Muscle layer of colon (tissue), 2 donors: Measurements from ENCODE around the gene ZSWIM5.

Source experiments
- H3K27ac ChIP-seq: one replicate; pipeline ENCODE4 v1.7.0; 2013; ENCODE audit warnings: low read depth, mild to moderate bottlenecking, low read length, moderate library complexity
- H3K27me3 ChIP-seq, 2 donors: one replicate each; pipeline ENCODE4 v1.7.0; 2013; ENCODE audit warnings: low read length in 2 of 2, mild to moderate bottlenecking in 2 of 2; ENCODE audit not compliant: insufficient read depth in 2 of 2, control insufficient read depth in 1 of 2
- H3K36me3 ChIP-seq: one replicate; pipeline ENCODE4 v1.7.0; 2013; ENCODE audit warnings: mild to moderate bottlenecking, low read length; ENCODE audit not compliant: insufficient read depth
- H3K4me1 ChIP-seq: one replicate; pipeline ENCODE4 v1.7.0; 2013; ENCODE audit warnings: mild to moderate bottlenecking, low read length; ENCODE audit not compliant: insufficient read depth
- H3K4me3 ChIP-seq, 2 donors: one replicate each; pipeline ENCODE4 v1.7.0; 2013; ENCODE audit warnings: low read length in 2 of 2, low read depth in 1 of 2, mild to moderate bottlenecking in 1 of 2, moderate library complexity in 1 of 2
- H3K9ac ChIP-seq: one replicate; pipeline ENCODE4 v1.7.0; 2013; ENCODE audit warnings: low read length
- H3K9me3 ChIP-seq: one replicate; pipeline ENCODE4 v1.7.0; 2013; ENCODE audit warnings: mild to moderate bottlenecking, low read length
- donor health status: abdominal sarcoma.
- donor health status: Adenocarcinoma of cecum.

The ZSWIM5 gene

GRCh38 chr1:45015683-45016082, 190.7 kb downstream of the ZSWIM5 start:
- no peaks in the 10 kb centered on the region for H3K9me3 ChIP-seq
- no peak overlapping the region for H3K9ac ChIP-seq
- H3K27me3 ChIP-seq: no peaks in the 10 kb centered on the region
- H3K36me3 ChIP-seq: peaks cover 11% of the 10 kb centered on the region
- no peak overlapping the region for H3K4me3 ChIP-seq
- H3K27ac ChIP-seq: no peak overlapping the region
- peaks cover 35% of the 10 kb centered on the region for H3K4me1 ChIP-seq

- Histone ChIP-seq H3K27me3 (no peaks in the 10 kb centered on the region), H3K4me1 (peaks cover 43% of the 10 kb centered on the region), H3K9ac (no peak overlapping the region), H3K9me3 (no peaks in the 10 kb centered on the region), H3K27ac (no peak overlapping the region), H3K4me3 (no peak overlapping the region), H3K36me3 (peaks cover 15% of the 10 kb centered on the region)
Measured at GRCh38 chr1:45014321-45015028, 191.9 kb downstream of the ZSWIM5 start.

GRCh38 chr1:45013551-45014209, 192.7 kb downstream of the ZSWIM5 start:
- Histone ChIP-seq H3K9ac (no peak overlapping the region), H3K27me3 (no peaks in the 10 kb centered on the region), H3K4me1 (peaks cover 49% of the 10 kb centered on the region), H3K36me3 (peaks cover 23% of the 10 kb centered on the region), H3K9me3 (no peaks in the 10 kb centered on the region), H3K4me3 (peak overlapping the region in 1 of 2 donors; percentile 97), H3K27ac (no peak overlapping the region)

GRCh38 chr1:45012639-45013278, 193.6 kb downstream of the ZSWIM5 start:
- peaks cover 49% of the 10 kb centered on the region for H3K4me1 ChIP-seq
- H3K9me3 ChIP-seq: no peaks in the 10 kb centered on the region
- H3K9ac ChIP-seq: peak overlapping the region; percentile 91
- peak overlapping the region; percentile 45 for H3K27ac ChIP-seq
- peaks cover 32% of the 10 kb centered on the region for H3K36me3 ChIP-seq
- H3K4me3 ChIP-seq: peak overlapping the region; percentile 30 to 97
- no peaks in the 10 kb centered on the region for H3K27me3 ChIP-seq

GRCh38 chr1:45011837-45012638, 194.4 kb downstream of the ZSWIM5 start, which contains the start of gene UROD:
Gene UROD, plus strand, starts transcription at chr1:45012254. Its CDS starts 12 bp downstream, at chr1:45012266.
- no peaks in the 10 kb centered on the region for H3K27me3 ChIP-seq
- peaks cover 39% of the 10 kb centered on the region for H3K36me3 ChIP-seq
- H3K4me1 ChIP-seq: peaks cover 49% of the 10 kb centered on the region
- peak within 1 kb of the TSS; percentile 97 to 98 for H3K4me3 ChIP-seq
- H3K9ac ChIP-seq: peak within 1 kb of the TSS; percentile 91
- H3K27ac ChIP-seq: peak within 1 kb of the TSS; percentile 69
- H3K9me3 ChIP-seq: no peaks in the 10 kb centered on the region

GRCh38 chr1:45010855-45011811, 195.3 kb downstream of the ZSWIM5 start, which contains the start of gene HECTD3:
Gene HECTD3, minus strand, starts transcription at chr1:45011324. Its CDS starts 67 bp downstream, at chr1:45011257.
- peak within 1 kb of the TSS; percentile 69 for H3K27ac ChIP-seq
- H3K4me1 ChIP-seq: peaks cover 49% of the 10 kb centered on the region
- no peaks in the 10 kb centered on the region for H3K9me3 ChIP-seq
- peaks cover 45% of the 10 kb centered on the region for H3K36me3 ChIP-seq
- H3K9ac ChIP-seq: peak within 1 kb of the TSS; percentile 91
- H3K4me3 ChIP-seq: peak within 1 kb of the TSS; percentile 97 to 98
- no peaks in the 10 kb centered on the region for H3K27me3 ChIP-seq

- Histone ChIP-seq H3K27ac (peak overlapping the region; percentile 69), H3K36me3 (peaks cover 55% of the 10 kb centered on the region), H3K4me3 (peak overlapping the region; percentile 97 to 98), H3K9me3 (no peaks in the 10 kb centered on the region), H3K4me1 (peaks cover 49% of the 10 kb centered on the region), H3K9ac (peak overlapping the region; percentile 69), H3K27me3 (no peaks in the 10 kb centered on the region)
Measured at GRCh38 chr1:45009956-45010854, 196.2 kb downstream of the ZSWIM5 start.

GRCh38 chr1:45009296-45009865, 197.0 kb downstream of the ZSWIM5 start:
- no peaks in the 10 kb centered on the region for H3K27me3 ChIP-seq
- H3K4me3 ChIP-seq: peak overlapping the region in 1 of 2 donors; percentile 97
- no peak overlapping the region for H3K27ac ChIP-seq
- peaks cover 41% of the 10 kb centered on the region for H3K4me1 ChIP-seq
- H3K9me3 ChIP-seq: no peaks in the 10 kb centered on the region
- peak overlapping the region; percentile 69 for H3K9ac ChIP-seq
- peaks cover 62% of the 10 kb centered on the region for H3K36me3 ChIP-seq

- no peaks in the 10 kb centered on the region for H3K27me3 ChIP-seq
- no peak overlapping the region for H3K27ac ChIP-seq
- no peaks in the 10 kb centered on the region for H3K9me3 ChIP-seq
- H3K4me3 ChIP-seq: no peak overlapping the region
- no peak overlapping the region for H3K9ac ChIP-seq
- peaks cover 33% of the 10 kb centered on the region for H3K4me1 ChIP-seq
- peaks cover 62% of the 10 kb centered on the region for H3K36me3 ChIP-seq
Measured at GRCh38 chr1:45008516-45008915, 197.9 kb downstream of the ZSWIM5 start.
